Smooth muscle cell (in vitro differentiated cells): ENCODE results near the gene BICDL2. TPM values are rescaled to one million over a fixed set of nuclear protein-coding genes. Genes with fewer than 3 reads are reported as not detected.
"Not testable (repeated sequence)": the region's sequence is repeated elsewhere in the genome, so short reads cannot be mapped to it uniquely, and the experiment has no call there.

Source experiments
- DNase-seq: peaks from one replicate; lab custom pipeline; 2025; ENCODE audit not compliant: unreplicated experiment; lab: John Stamatoyannopoulos, UW
- H2AFZ ChIP-seq: fragments of 200-600 bp; sonication (generic); 2 replicates; pipeline ENCODE4 v1.6.0; 2016; ENCODE audit warnings: antibody characterized with exemption, low read depth, mild to moderate bottlenecking
- H3F3A ChIP-seq: fragments of 200-600 bp; sonication (generic); 2 replicates; pipeline ENCODE4 v1.6.0; 2017; ENCODE audit warnings: antibody characterized with exemption, low read depth
- H3K27ac ChIP-seq: fragments of 200-600 bp; sonication (generic); 2 replicates; pipeline ENCODE4 v1.5.1; 2016; ENCODE audit warnings: low read depth, mild to moderate bottlenecking
- H3K27me3 ChIP-seq: fragments of 200-600 bp; sonication (generic); 2 replicates; pipeline ENCODE4 v1.6.1; 2016; ENCODE audit warnings: low read depth, mild to moderate bottlenecking
- H3K36me3 ChIP-seq: fragments of 200-600 bp; sonication (generic); 2 replicates; pipeline ENCODE4 v1.5.1; 2016; ENCODE audit warnings: low read depth
- H3K4me1 ChIP-seq: fragments of 200-600 bp; sonication (generic); 2 replicates; pipeline ENCODE4 v1.5.1; 2016; ENCODE audit warnings: low read depth
- H3K4me2 ChIP-seq: fragments of 200-600 bp; sonication (generic); 2 replicates; pipeline ENCODE4 v1.6.0; 2016; ENCODE audit warnings: mild to moderate bottlenecking
- H3K4me3 ChIP-seq: fragments of 200-600 bp; sonication (generic); 2 replicates; pipeline ENCODE4 v1.5.1; 2016; ENCODE audit warnings: mild to moderate bottlenecking
- H3K79me2 ChIP-seq: fragments of 200-600 bp; sonication (generic); 2 replicates; pipeline ENCODE4 v1.6.0; 2016; ENCODE audit warnings: low read depth, mild to moderate bottlenecking
- H3K9ac ChIP-seq: fragments of 200-600 bp; sonication (generic); 2 replicates; pipeline ENCODE4 v1.6.0; 2016; ENCODE audit warnings: low read depth
- H3K9me3 ChIP-seq: fragments of 200-600 bp; sonication (generic); replicated peaks from 2 replicates; pipeline ENCODE4 v1.5.1; 2016; ENCODE audit warnings: low read depth
- H4K20me1 ChIP-seq: fragments of 200-600 bp; sonication (generic); 2 replicates; pipeline ENCODE4 v1.6.0; 2016; ENCODE audit warnings: low read depth
- CTCF ChIP-seq: fragments of 200-600 bp; sonication (generic); IDR thresholded peaks from 2 replicates; pipeline ENCODE4 v1.5.1; 2017; ENCODE audit warnings: borderline replicate concordance, mild to moderate bottlenecking, antibody characterized with exemption; ENCODE audit not compliant: insufficient read depth, poor library complexity, severe bottlenecking
- WGBS: methylation state at CpG from one replicate; pipeline ENCODE4 v1.1.7; 2016; ENCODE audit warnings: low lambda C conversion rate; 5-methylcytosine and 5-hydroxymethylcytosine counted together
- polyA plus RNA-seq: library from polyadenylated mRNA; unstranded; fragments of >200 nt; fragmentation: Nextera tagmentation; extraction: Ambion mirVana; gene quantifications from 2 replicates; pipeline ENCODE4 v1.2.1, GENCODE V29; 2016
- total RNA-seq: library from RNA; depleted of rRNA; stranded (reverse); fragments of >200 nt; gene quantifications from 2 replicates; pipeline ENCODE4 v1.2.3, GENCODE V29; 2014

The BICDL2 gene
- total and polyA plus RNA-seq, 2 experiments from 2014 or later = 0.86 to 1.5 TPM

DNA sequence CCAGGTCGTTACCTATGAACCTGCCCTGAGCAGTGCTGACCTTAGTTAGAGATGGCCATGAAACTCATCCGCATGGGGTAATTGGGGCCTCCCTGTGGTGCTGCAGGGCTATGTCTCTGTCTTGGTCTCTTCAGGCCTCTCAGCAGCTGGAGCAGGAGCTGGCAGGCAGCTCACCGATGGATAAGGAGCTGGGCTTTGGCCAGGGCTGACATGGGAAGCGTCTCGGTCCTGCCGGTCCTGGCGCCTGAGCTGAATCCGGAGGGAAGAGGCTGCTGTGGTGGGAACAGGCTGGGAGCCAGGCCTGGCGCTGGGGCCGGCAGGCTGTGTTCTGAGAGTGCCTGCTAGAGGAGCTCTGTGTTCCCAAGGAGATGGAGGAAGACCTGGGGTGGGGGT, 38.8 kb upstream of the BICDL2 start:
- Histone ChIP-seq H3K4me2 (no peak overlapping the region), H2AFZ (no peak overlapping the region), H3K27me3 (no peaks in the 10 kb centered on the region), H3K79me2 (no peaks in the 10 kb centered on the region), H3K4me1 (no peaks in the 10 kb centered on the region), H3K36me3 (no peaks in the 10 kb centered on the region), H3K27ac (no peak overlapping the region), H3F3A (no peaks in the 10 kb centered on the region), H3K9me3 (no peaks in the 10 kb centered on the region), H4K20me1 (no peaks in the 10 kb centered on the region), H3K9ac (no peak overlapping the region), H3K4me3 (no peak overlapping the region)
- no peak for DNase-seq
- no peak for TF ChIP-seq CTCF
- WGBS = 76% methylated on average over 10 of the region's 10 CpGs

- Histone ChIP-seq H3F3A (no peaks in the 10 kb centered on the region), H3K9me3 (no peaks in the 10 kb centered on the region), H3K27ac (no peak overlapping the region), H2AFZ (no peak overlapping the region), H3K36me3 (no peaks in the 10 kb centered on the region), H3K4me1 (no peaks in the 10 kb centered on the region), H3K4me2 (no peak overlapping the region), H3K27me3 (no peaks in the 10 kb centered on the region), H4K20me1 (no peaks in the 10 kb centered on the region), H3K79me2 (no peaks in the 10 kb centered on the region), H3K4me3 (no peak overlapping the region), H3K9ac (no peak overlapping the region)
- no peak for DNase-seq
- WGBS = 81% methylated on average over 8 of the region's 9 CpGs
- no peak for TF ChIP-seq CTCF
These were observed 38.2 kb upstream of the BICDL2 start for GRCh38 chr16:3074860-3075522.

DNA sequence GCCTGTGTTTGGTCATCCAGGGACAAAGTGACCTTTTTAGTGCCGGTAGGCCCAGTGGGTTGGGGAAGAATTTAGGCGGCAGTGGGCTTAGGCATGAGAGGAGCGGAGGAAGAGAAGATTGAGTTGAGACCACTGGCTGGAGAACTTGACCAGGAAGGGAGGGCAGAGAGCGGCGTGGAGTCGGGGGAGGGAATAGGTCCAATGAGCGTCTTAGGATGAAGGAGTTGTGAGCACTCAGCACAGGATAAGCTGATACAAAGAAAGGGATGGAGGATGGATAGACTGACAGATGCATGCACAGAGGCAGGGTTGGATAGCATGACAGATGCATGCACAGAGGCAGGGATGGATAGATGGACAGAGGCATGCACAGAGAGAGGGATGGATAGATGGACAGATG, 36.7 kb upstream of the BICDL2 start:
- H2AFZ ChIP-seq = no peak overlapping the region
- no peak overlapping the region for H3K9ac ChIP-seq
- DNase-seq = no peak
- H3K79me2 ChIP-seq = no peaks in the 10 kb centered on the region
- no peak overlapping the region for H3K27ac ChIP-seq
- no peaks in the 10 kb centered on the region for H3F3A ChIP-seq
- no peak for TF ChIP-seq CTCF
- 94% methylated on average over 7 of the region's 7 CpGs for WGBS
- H3K4me1 ChIP-seq = no peaks in the 10 kb centered on the region
- no peaks in the 10 kb centered on the region for H3K36me3 ChIP-seq
- no peak overlapping the region for H3K4me3 ChIP-seq
- H4K20me1 ChIP-seq = no peaks in the 10 kb centered on the region
- no peaks in the 10 kb centered on the region for H3K9me3 ChIP-seq
- H3K27me3 ChIP-seq = no peaks in the 10 kb centered on the region
- H3K4me2 ChIP-seq = no peak overlapping the region

- H4K20me1 ChIP-seq, H3K79me2 ChIP-seq, H3K27me3 ChIP-seq, H3K27ac ChIP-seq, H3K4me1 ChIP-seq, H2AFZ ChIP-seq, H3F3A ChIP-seq, H3K9me3 ChIP-seq, H3K9ac ChIP-seq, H3K4me3 ChIP-seq, DNase-seq, H3K36me3 ChIP-seq, H3K4me2 ChIP-seq: not testable (repeated sequence)
- 77% methylated on average over 11 of the region's 18 CpGs for WGBS
These were observed 36.0 kb upstream of the BICDL2 start for GRCh38 chr16:3072576-3073263.

DNA sequence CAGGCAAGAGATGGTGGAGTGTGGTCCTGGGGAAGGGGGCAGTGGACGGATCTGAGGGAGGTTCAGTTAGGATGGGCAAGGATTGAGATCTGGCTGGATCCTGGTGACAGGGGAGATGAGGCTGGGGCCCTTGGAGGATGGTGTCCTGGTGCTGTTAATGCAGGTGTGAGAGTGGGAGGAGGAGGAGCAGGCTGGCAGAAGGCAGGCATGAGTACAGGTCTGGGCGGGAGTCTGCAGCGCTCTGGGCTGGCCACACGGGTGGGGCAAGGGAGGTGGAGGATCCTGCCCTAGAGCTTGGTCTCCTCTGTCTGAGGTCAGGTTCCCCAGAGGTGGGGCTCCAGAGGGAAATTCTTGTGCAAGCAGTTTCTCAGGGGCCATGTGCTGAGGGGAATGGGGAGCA, 35.4 kb upstream of the BICDL2 start:
- H3K9me3 ChIP-seq, H3K27ac ChIP-seq, H3K4me1 ChIP-seq, H4K20me1 ChIP-seq, H3K4me2 ChIP-seq, H3K79me2 ChIP-seq, H3K4me3 ChIP-seq, H3K36me3 ChIP-seq, H2AFZ ChIP-seq, H3K9ac ChIP-seq, DNase-seq, H3K27me3 ChIP-seq, H3F3A ChIP-seq: not testable (repeated sequence)
- WGBS = 78% methylated on average over 1 of the region's 4 CpGs
